ENCODE measurements around the gene GREM1. TPM values are rescaled to one million over a fixed set of nuclear protein-coding genes. Genes with fewer than 3 reads are reported as not detected.

GREM1 gene
- total RNA-seq, 2 donors from 2014 or later, result 0.25 TPM; not detected in 1

DNA sequence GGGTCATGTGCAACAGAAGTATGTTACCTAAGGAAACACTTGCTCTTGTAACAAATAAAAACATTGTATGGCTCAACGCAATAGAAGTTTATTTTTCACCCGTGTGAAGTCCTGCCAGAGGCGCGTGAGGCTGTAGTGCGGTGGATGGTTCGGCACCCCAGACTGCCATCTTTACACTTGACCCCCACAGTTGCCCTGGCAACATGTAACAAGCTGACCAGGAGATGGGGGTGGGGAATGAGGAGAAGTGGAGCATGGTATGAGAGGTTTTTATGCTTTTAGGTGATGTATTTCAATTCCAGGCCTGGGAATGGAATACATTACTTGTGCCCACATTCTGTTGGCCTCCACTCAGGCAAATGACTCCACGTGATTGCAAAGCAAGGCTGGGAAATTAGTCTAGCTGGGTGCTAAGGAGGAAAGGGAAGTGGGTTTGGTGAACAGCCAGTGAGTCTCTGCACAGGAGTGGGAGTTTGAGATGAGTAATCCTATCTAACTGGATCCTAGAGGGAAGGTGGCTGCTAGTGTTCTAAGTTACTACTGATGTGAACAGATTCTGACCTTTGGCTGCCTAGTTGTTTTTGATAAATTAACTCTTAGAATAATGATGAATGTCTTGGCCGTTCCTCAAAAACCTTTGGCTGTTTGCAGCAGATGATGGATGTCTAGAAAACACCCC is 33.8 kb upstream of the GREM1 start:
- Mint-ChIP-seq H3K4me1 (ENCODE audit: low read depth) (peaks cover 10% of the 10 kb centered on the region), H3K27ac (no peak overlapping the region), H3K9me3 (no peaks in the 10 kb centered on the region), H3K4me3 (no peak overlapping the region), H3K36me3 (ENCODE audit: insufficient read depth in 2 of 2) (no peaks in the 10 kb centered on the region), H3K27me3 (ENCODE audit: low read depth) (peaks cover 7% of the 10 kb centered on the region)
- DNase-seq (no peak), ATAC-seq (replicated peaks in 1 of 2) (peak; percentile 32 to 58)

DNA sequence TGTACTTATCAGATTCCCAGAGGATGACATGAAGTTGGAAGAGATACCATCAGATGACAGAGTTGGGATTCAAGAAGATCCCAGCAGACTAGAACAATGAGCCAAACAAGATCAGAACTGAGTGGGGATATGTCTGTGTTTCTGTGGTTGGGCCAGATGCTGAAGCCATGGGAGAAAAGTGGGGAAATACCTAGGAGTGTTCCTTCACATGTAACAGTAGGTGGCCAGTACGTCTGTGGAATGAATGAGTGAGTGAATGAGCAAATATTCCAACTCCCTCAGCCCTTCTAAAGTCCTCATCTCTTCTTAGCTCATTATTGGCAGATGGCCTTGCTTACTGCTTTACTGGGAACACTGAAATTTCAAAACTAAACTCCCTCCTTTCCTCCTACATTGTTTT is 32.2 kb upstream of the GREM1 start:
- Mint-ChIP-seq H3K36me3 (ENCODE audit: insufficient read depth in 2 of 2) (no peaks in the 10 kb centered on the region), H3K4me3 (no peak overlapping the region), H3K4me1 (ENCODE audit: low read depth) (peaks cover 10% of the 10 kb centered on the region), H3K9me3 (no peaks in the 10 kb centered on the region), H3K27me3 (ENCODE audit: low read depth) (peaks cover 7% of the 10 kb centered on the region), H3K27ac (no peak overlapping the region)
- DNase-seq (no peak), ATAC-seq (replicated peaks in 1 of 2) (no peak)

DNA sequence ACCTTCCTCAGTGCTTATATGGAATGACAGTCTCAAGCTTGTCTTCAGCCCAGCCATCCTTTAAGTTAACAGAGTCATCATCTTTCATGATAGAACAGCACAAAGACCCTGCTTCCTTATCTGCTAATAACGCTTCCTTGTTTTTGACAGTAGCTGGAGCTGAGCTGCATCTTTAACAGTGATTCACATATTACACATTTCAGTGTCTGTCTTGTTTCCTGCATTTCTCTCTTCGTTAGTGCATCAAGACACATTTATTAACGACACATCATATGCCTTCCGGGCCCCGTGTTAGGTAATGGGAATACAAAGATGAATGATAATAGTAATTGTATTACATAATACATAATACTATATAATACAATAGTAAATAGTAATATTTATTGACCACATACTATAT is 30.2 kb upstream of the GREM1 start:
- Mint-ChIP-seq H3K9me3 (no peaks in the 10 kb centered on the region), H3K27me3 (ENCODE audit: low read depth) (peaks cover 7% of the 10 kb centered on the region), H3K4me1 (ENCODE audit: low read depth) (peaks cover 10% of the 10 kb centered on the region), H3K4me3 (no peak overlapping the region), H3K36me3 (ENCODE audit: insufficient read depth in 2 of 2) (no peaks in the 10 kb centered on the region), H3K27ac (no peak overlapping the region)
- no peak for ATAC-seq (replicated peaks in 1 of 2)
- DNase-seq, result no peak

DNA sequence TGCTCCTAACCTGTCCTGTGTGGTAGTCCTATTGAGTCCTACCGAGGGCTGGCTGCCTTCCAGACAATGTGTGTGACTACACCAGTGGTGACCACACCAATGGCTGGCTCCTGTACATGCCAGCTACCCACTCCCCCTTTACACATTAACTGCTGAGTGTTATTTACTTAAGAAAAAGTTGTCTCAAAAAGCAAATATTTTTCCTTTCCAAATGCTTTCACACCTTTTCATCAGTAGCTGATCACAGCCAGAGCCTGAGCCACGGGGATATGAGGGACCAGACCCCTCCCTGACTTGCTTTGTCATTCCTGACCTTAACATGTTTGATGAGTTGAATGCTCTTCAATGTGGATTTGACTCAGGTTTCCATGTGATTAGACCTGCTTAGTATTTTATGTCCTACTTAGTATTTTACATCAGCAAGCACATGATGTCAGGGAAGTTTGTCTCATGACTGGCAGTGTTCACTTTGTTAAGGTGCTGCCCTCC is 29.6 kb upstream of the GREM1 start:
- ATAC-seq (replicated peaks in 1 of 2) (no peak), DNase-seq (no peak)
- peaks cover 7% of the 10 kb centered on the region for H3K27me3 Mint-ChIP-seq (ENCODE audit: low read depth)
- no peak overlapping the region for H3K4me3 Mint-ChIP-seq
- H3K27ac Mint-ChIP-seq, result no peak overlapping the region
- H3K9me3 Mint-ChIP-seq, result no peaks in the 10 kb centered on the region
- no peaks in the 10 kb centered on the region for H3K36me3 Mint-ChIP-seq (ENCODE audit: insufficient read depth in 2 of 2)
- H3K4me1 Mint-ChIP-seq (ENCODE audit: low read depth), result peaks cover 10% of the 10 kb centered on the region

DNA sequence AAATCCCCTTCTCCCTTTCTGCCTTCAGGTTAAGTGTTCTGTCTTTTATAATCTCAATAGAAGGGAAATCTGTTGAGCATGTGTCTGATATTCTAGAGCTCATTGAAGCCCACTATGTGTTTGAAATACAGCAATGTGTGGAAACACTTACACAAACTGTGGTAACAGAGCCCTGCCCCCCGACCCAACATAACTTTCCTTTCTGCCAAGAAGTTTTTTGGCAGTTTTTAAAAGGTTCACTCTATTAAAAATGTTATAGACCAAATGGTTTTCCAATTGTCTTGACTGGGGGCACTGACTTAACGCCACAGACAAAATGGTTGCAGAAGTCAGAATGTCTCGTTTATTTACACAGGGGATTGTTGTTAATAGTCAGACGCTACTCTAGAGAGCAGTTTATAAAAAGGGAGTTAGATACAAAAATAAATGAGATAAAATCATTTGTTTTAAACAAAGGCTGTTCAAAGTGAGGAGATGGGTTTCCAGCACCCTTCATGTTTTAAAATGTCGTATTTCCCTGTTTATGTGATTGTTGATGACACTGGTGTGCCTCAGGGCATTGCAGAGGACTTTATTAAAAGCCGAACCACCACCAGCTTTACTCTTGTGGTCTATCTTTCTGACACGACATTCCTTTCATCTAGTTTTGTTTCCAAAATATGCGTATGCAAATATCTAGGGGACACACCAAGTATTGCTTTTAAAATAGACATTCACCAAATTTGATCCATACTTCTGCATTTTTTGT is 26.7 kb upstream of the GREM1 start:
- DNase-seq (no peak), ATAC-seq (replicated peaks in 1 of 2) (no peak)
- H3K27ac Mint-ChIP-seq, result no peak overlapping the region
- H3K27me3 Mint-ChIP-seq (ENCODE audit: low read depth), result peaks cover 7% of the 10 kb centered on the region
- H3K4me3 Mint-ChIP-seq, result no peak overlapping the region
- no peaks in the 10 kb centered on the region for H3K9me3 Mint-ChIP-seq
- H3K36me3 Mint-ChIP-seq (ENCODE audit: insufficient read depth in 2 of 2), result no peaks in the 10 kb centered on the region
- no peaks in the 10 kb centered on the region for H3K4me1 Mint-ChIP-seq (ENCODE audit: low read depth)

DNA sequence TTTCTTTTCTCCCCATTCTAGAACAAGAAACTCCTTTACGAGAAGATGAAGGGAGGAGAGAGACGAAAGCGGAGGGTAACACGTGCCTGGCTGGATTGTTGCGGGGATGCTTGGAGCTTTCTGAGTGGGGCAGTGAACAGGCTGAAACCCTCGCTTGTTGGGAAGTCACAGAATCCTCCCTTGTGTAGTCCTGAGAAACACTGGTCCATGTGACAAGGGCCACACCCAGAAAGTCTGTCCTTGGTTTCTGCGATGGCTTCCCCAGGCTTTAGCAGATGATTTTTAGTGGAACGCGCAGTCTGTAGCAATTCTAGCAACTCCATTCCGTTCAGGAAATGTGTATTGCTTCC is 26.1 kb upstream of the GREM1 start:
- H3K36me3 Mint-ChIP-seq (ENCODE audit: insufficient read depth in 2 of 2), result no peaks in the 10 kb centered on the region
- H3K9me3 Mint-ChIP-seq, result no peaks in the 10 kb centered on the region
- ATAC-seq (replicated peaks in 1 of 2) (no peak), DNase-seq (no peak)
- H3K27me3 Mint-ChIP-seq (ENCODE audit: low read depth), result peaks cover 4% of the 10 kb centered on the region
- H3K4me1 Mint-ChIP-seq (ENCODE audit: low read depth), result no peaks in the 10 kb centered on the region
- no peak overlapping the region for H3K27ac Mint-ChIP-seq
- H3K4me3 Mint-ChIP-seq, result no peak overlapping the region

DNA sequence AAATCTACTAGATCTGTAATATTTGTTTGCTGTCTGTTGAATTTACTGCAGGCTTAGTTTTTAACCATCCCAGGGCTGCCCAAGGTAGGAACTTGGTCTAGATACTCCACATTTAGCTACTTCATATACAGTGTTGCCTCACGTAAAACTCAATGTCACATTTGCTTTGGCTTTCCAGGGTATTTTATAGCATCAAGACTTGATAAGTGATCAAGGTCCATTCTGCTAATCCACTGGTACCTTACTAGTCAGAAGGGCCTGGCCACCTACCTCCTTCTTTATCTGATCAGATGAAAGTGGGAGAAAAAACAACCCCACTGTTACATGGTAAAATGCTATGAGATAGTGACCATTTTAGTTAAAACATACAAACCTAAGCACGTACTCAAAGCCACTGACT is 25.5 kb upstream of the GREM1 start:
- no peaks in the 10 kb centered on the region for H3K9me3 Mint-ChIP-seq
- no peaks in the 10 kb centered on the region for H3K36me3 Mint-ChIP-seq (ENCODE audit: insufficient read depth in 2 of 2)
- H3K4me3 Mint-ChIP-seq, result no peak overlapping the region
- H3K4me1 Mint-ChIP-seq (ENCODE audit: low read depth), result no peaks in the 10 kb centered on the region
- no peaks in the 10 kb centered on the region for H3K27me3 Mint-ChIP-seq (ENCODE audit: low read depth)
- DNase-seq (no peak), ATAC-seq (replicated peaks in 1 of 2) (no peak)
- no peak overlapping the region for H3K27ac Mint-ChIP-seq

DNA sequence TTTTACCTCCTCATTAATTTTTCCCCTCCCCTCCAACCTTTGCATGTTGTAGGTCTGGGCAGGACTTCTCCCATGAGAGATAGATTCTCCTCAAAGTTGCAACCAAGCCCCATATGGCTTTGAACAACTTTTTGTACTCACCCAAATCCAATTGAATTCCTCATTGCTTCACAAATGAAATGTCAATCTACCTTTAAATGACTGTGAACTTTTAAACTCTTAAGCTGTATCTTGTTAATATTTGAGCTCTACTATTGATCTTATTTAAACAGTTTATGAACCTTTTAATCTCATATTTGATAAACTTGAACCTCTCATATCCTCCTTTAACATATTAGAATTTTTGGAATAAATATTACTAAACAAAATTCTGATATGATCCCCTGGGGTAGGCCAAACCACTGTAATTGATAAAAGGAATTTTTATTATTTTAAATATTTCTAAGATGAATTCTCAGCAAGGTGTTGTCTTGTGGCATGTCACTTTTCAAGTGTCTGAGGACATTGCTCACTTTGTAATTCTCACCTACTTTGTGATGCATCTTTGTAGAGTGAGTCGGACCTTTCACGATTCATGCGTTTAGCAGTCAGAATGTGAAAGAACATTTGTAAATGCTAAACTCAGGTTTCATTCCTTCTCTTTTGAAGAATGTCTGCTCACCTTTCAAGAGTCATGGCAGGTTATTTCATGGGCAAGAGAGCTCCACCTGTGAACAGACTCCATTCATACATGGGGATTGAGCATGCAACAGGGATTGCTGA is 23.4 kb upstream of the GREM1 start:
- peaks cover 10% of the 10 kb centered on the region for H3K27me3 Mint-ChIP-seq (ENCODE audit: low read depth)
- no peaks in the 10 kb centered on the region for H3K36me3 Mint-ChIP-seq (ENCODE audit: insufficient read depth in 2 of 2)
- no peaks in the 10 kb centered on the region for H3K4me1 Mint-ChIP-seq (ENCODE audit: low read depth)
- H3K27ac Mint-ChIP-seq, result no peak overlapping the region
- no peak for DNase-seq
- H3K4me3 Mint-ChIP-seq, result no peak overlapping the region
- ATAC-seq (replicated peaks in 1 of 2), result no peak
- H3K9me3 Mint-ChIP-seq, result no peaks in the 10 kb centered on the region

DNA sequence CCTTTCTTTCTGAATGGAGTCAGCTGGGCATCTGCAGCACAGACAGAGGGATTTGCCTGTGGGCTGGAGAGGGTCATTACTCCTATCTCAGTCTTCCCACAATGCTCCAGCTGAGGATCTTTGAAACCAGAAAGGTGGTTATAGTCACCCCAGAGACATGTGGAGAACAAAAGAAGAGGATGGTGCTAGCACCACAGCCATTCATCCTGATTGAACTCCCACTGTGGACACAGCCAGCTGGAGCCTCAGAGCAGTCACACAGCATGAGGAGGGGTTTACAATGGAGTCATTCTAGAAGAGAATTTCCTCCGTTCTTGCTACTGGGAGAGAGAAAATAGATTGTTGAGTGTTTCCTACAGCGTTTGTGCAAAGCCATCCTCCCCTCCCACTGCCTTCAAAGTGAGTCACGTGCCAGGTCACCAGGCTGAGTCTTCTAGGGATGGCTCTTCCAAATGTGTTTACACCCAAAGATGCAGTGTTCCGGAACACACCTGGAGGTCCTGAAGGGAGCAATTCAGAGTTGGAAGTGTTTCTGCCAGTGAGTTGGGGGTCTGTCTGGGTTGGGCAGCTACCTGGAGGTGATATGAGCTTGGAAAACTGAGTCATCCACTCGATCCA is 18.9 kb upstream of the GREM1 start:
- DNase-seq (no peak), ATAC-seq (replicated peaks in 1 of 2) (no peak)
- H3K27ac Mint-ChIP-seq, result no peak overlapping the region
- no peak overlapping the region for H3K4me3 Mint-ChIP-seq
- H3K27me3 Mint-ChIP-seq (ENCODE audit: low read depth), result peaks cover 36% of the 10 kb centered on the region
- H3K4me1 Mint-ChIP-seq (ENCODE audit: low read depth), result no peaks in the 10 kb centered on the region
- H3K9me3 Mint-ChIP-seq, result no peaks in the 10 kb centered on the region
- H3K36me3 Mint-ChIP-seq (ENCODE audit: insufficient read depth in 2 of 2), result no peaks in the 10 kb centered on the region

DNA sequence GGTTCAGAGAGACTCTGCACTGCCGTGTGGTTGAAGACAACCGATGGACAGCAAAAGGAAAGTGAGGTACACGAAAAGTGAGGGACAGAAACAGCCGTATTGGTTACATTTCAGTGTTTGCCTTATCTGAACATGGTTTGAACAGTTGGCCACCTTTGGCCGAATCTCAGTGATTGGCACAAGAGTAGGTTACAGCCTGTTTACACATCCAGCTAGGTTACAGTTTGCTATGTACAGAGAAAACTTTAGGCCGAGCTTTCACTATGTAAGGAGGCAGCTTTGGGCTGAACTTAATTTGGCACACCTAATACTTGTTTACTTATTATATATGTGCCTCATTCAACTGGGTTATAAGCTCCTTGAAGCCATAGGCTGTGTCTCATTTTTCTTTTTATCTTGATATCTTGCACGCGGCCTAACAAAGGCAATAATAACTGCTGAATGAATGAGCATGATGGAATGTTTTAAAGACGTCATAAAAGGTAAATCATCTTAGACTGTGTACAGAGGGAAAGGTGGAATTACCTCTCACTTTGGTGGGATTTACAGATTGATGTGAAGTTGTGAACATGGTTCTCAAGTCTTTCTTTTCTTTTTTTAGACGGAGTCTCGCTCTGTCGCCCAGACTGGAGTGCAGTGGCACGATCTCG is 17.2 kb upstream of the GREM1 start:
- Mint-ChIP-seq H3K9me3 (no peaks in the 10 kb centered on the region), H3K36me3 (ENCODE audit: insufficient read depth in 2 of 2) (no peaks in the 10 kb centered on the region), H3K27me3 (ENCODE audit: low read depth) (peaks cover 50% of the 10 kb centered on the region), H3K27ac (no peak overlapping the region), H3K4me3 (no peak overlapping the region), H3K4me1 (ENCODE audit: low read depth) (no peaks in the 10 kb centered on the region)
- DNase-seq (no peak), ATAC-seq (replicated peaks in 1 of 2) (no peak)

DNA sequence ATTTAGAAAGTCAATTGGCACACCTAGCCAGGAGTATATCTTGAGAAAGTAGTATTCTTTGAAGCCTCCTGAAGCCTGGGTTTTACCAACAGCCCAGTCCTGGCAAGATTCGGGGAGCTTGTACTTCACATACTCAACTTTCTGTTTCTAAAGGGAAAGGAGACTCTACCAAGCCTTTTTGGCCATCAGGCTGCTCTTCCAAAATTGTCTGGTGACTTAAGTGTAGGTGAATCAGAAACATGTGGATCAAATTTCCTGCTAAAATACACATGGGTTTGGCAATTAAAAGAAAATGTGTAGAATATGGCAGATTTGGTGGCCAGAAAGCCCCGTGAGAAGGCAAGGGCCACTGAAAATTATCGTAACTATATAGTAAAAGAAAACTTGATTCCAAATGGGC is 15.9 kb upstream of the GREM1 start:
- ATAC-seq (replicated peaks in 1 of 2) (no peak), DNase-seq (no peak)

DNA sequence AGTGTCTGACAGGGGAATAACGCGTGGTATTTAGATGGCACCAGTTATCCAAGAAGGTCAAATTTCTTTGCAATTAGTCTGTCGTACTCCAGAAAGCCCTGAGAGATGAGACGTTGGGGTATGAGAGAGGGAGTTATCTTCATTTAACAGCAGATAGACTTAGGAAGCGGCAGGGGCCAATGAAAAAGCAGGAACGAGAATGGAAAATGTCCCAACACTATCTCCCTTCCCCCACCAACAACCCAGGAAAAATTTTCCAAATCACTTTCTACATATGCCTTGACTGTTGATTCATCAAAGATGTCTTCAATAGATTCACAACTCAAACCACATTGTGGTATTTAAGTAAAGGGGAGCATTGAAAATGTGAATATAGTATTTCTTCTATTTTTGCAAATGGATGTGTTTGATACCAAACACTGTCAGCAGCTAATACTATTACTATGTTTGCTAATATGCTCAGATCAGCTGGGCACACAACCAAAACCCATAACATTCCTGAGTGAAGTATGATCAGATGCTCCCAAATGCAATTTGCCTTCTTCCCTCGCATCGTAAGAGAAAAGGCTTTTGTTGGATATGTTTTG is 13.3 kb upstream of the GREM1 start:
- no peak for DNase-seq
- Mint-ChIP-seq H3K27me3 (ENCODE audit: low read depth) (peaks cover 69% of the 10 kb centered on the region), H3K9me3 (no peaks in the 10 kb centered on the region), H3K4me1 (ENCODE audit: low read depth) (no peaks in the 10 kb centered on the region), H3K36me3 (ENCODE audit: insufficient read depth in 2 of 2) (no peaks in the 10 kb centered on the region), H3K4me3 (no peak overlapping the region), H3K27ac (no peak overlapping the region)
- ATAC-seq (replicated peaks in 1 of 2), result no peak

More for the DNA sequence above, 15.9 kb upstream of the GREM1 start:
- no peaks in the 10 kb centered on the region for H3K4me1 Mint-ChIP-seq (ENCODE audit: low read depth)
- H3K27me3 Mint-ChIP-seq (ENCODE audit: low read depth), result peaks cover 61% of the 10 kb centered on the region
- no peaks in the 10 kb centered on the region for H3K9me3 Mint-ChIP-seq
- H3K27ac Mint-ChIP-seq, result no peak overlapping the region
- H3K4me3 Mint-ChIP-seq, result no peak overlapping the region
- H3K36me3 Mint-ChIP-seq (ENCODE audit: insufficient read depth in 2 of 2), result no peaks in the 10 kb centered on the region
